GM19328 (cell line): Measurements from ENCODE around the gene ANKRD53.
"Not testable (repeated sequence)": the region's sequence is repeated elsewhere in the genome, so short reads cannot be mapped to it uniquely, and the experiment has no call there.

Experiments
- ATAC-seq: cut with Tn5 transposase; IDR thresholded peaks from one replicate; pipeline ENCODE4 v1.9.1; 2021; ENCODE audit warnings: mild to moderate bottlenecking, moderate library complexity; ENCODE audit not compliant: unreplicated experiment

ANKRD53 gene

GRCh38 chr2:70988151-70988550, 9.7 kb downstream of the ANKRD53 start:
- no peak for ATAC-seq

GRCh38 chr2:70988726-70989648, 10.6 kb downstream of the ANKRD53 start:
- no peak for ATAC-seq

GRCh38 chr2:70990216-70990615, 11.8 kb downstream of the ANKRD53 start:
- ATAC-seq, result no peak

GRCh38 chr2:70991142-70991541, 12.7 kb downstream of the ANKRD53 start:
- ATAC-seq, result no peak

- ATAC-seq, result no peak
These were observed 13.3 kb downstream of the ANKRD53 start for GRCh38 chr2:70991742-70992141.

- no peak for ATAC-seq
These were observed 14.8 kb downstream of the ANKRD53 start for GRCh38 chr2:70992945-70993853.

- ATAC-seq, result peak; percentile 29
These were observed 15.7 kb downstream of the ANKRD53 start for GRCh38 chr2:70994009-70994698.

- ATAC-seq, result peak; percentile 94
These were observed 16.4 kb downstream of the ANKRD53 start, which contains the start of gene TEX261 for GRCh38 chr2:70994699-70995425. TEX261 (minus strand) TSS chr2:70994873; CDS start chr2:70994757, 116 bp downstream.

- ATAC-seq, result peak; percentile 33
These were observed 16.9 kb downstream of the ANKRD53 start for GRCh38 chr2:70995426-70995729.

GRCh38 chr2:70998885-70999284, 20.5 kb downstream of the ANKRD53 start:
- ATAC-seq, result not testable (repeated sequence)

- ATAC-seq, result no peak
These were observed 20.9 kb downstream of the ANKRD53 start for GRCh38 chr2:70999362-70999761.

GRCh38 chr2:70999931-71000330, 21.5 kb downstream of the ANKRD53 start:
- not testable (repeated sequence) for ATAC-seq

- peak; percentile 91 for ATAC-seq
These were observed 22.6 kb downstream of the ANKRD53 start for GRCh38 chr2:71000780-71001591.

- no peak for ATAC-seq
These were observed 23.1 kb downstream of the ANKRD53 start for GRCh38 chr2:71001592-71001927.

- no peak for ATAC-seq
These were observed 23.6 kb downstream of the ANKRD53 start for GRCh38 chr2:71001981-71002570.

- no peak for ATAC-seq
These were observed 25.0 kb downstream of the ANKRD53 start for GRCh38 chr2:71003396-71003795.

GRCh38 chr2:71003966-71004755, 25.7 kb downstream of the ANKRD53 start:
- ATAC-seq, result no peak

GRCh38 chr2:71004857-71005256, 26.4 kb downstream of the ANKRD53 start:
- ATAC-seq, result no peak
